Right lobe of liver (tissue), 4 donors: ENCODE data around the gene NPM1.

Experiments
- CTCF ChIP-seq, 4 donors: fragments of 200-600 bp in 3 of 4; fragments of 450-650 bp in 1 of 4; IDR thresholded peaks; one replicate each; pipeline versions ENCODE4 v1.5.1 to v1.8.0; 2016 to 2022; ENCODE audit warnings: antibody characterized with exemption in 4 of 4, mild to moderate bottlenecking in 2 of 4
- POLR2A ChIP-seq: fragments of 450-650 bp; IDR thresholded peaks from one replicate; pipeline ENCODE4 v1.6.1; 2017; ENCODE audit warnings: antibody characterized with exemption, mild to moderate bottlenecking
- donor health status: DM: no; HTN: no; CAD: no.
- donor health status: DM: no; HTN: no; CAD: no.
- donor health status: DM: no; HTN: yes; CAD: no.

GRCh38 chr5:171367424-171368370 lies 20.0 kb upstream of the NPM1 start:
- TF ChIP-seq CTCF (IDR thresholded peaks at IDR 0.05): no peak
- no peak for TF ChIP-seq POLR2A
